Stimulated activated CD8-positive, alpha-beta memory T cell treated with anti-CD3 and anti-CD28 coated beads, Interleukin-4, amount 100 ng/mL, for 24 hours (primary cell): ENCODE data around the gene NAV2.
A peak's percentile ranks its signal among the peaks of the same experiment; 100 is the strongest.
"Not testable (repeated sequence)": the region's sequence is repeated elsewhere in the genome, so short reads cannot be mapped to it uniquely, and the experiment has no call there.

Experiments
- DNase-seq: peaks from one replicate; pipeline ENCODE4 v3.0.0-alpha.2; 2020; ENCODE audit warnings: low read depth

Gene NAV2

DNA sequence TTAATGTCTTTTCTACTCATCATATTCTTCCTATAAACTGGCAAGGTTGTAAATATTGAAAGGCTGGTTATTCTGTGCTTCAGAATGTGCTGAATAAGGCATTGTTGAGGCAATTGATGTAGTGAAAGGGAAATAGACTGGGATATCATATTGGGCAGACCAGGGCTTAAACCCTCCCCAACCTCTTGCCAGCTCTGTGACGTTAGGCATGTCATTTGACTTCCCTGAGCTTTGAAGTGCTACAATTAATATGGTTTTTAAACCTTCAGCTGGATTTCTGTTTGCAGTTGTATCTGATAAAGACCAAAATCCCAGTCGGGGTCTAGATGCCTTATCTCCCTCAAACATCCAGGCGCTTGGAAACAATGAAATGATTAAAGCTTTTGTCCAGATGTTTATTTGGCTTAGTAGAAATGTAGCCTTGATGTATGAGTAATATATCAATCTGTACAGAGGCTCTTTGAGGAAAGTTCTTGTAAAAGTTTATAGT lies 239.5 kb downstream of the NAV2 start:
- DNase-seq = no peak

DNA sequence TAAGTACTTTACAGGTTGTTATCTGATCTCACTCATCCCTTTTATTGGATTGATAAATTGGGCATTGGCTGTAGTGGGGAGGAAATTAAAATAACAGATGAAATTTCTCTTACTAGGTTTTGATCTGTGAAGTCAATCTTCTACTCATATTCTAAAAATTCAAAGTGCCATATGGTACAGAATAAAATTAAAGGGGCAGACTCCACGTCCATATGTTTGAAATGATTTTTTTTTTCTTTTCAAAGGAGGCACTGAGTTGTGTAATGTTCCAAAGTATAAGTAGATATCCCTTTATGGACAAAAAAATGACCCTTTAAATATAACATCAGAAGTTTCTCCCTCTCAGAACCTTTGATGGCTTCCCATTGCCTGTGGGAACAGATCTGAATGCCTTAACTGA lies 240.3 kb downstream of the NAV2 start:
- DNase-seq = no peak

DNA sequence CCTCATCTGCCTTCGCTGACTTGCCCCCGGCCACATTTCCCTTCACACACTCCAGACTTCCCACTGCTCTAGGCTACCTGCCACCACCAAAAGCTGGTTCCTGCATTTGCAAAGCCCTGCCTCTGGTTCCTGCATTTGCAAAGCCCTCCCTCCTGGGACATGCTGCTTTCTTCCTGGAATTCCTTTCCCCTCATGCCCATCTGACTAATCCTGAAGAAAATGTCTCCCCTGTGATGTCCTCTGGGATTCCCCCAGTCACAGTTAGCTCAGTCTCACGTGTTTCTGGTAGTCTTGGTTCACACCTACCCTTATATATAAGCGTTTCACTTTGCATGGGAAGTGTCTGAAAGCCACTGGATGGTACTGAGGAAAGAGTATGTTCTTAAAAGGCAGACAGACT lies 240.7 kb downstream of the NAV2 start:
- no peak for DNase-seq

DNA sequence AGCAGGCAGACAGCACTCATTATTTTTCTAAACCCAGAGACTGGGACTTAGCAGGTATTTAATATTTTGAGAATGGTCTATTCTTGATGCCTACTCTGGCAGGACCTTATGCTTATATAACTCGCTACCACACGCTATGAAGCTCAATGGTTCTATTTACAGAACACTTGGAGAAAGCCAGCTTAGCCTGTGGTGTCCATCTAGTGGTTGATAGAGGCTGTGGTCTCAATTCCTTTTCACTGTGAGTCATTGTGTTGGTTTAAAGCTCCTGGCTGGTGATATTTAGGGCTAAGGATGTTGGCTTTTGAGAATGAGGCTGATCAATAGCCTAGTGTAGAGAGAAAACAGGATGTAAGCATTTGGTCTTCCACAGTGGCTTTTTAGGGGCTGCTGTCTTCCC lies 241.3 kb downstream of the NAV2 start:
- no peak for DNase-seq

DNA sequence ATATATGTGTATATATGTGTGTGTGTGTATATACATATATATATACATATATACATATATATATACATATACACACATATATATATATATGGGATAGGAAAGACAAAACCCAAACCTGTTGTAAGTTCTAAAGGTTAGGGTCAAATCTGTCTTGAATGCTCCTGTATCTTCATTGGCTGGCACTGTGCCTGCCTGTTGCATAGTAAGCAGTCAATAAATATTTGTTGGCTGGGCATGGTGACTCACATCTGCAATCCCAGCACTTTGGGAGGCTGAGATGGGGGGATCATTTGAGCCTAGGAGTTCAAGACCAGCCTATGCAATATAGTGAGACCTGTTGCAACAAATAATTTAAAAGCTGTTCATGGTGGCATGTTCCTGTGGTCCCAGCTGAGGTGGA lies 242.3 kb downstream of the NAV2 start:
- no peak for DNase-seq

DNA sequence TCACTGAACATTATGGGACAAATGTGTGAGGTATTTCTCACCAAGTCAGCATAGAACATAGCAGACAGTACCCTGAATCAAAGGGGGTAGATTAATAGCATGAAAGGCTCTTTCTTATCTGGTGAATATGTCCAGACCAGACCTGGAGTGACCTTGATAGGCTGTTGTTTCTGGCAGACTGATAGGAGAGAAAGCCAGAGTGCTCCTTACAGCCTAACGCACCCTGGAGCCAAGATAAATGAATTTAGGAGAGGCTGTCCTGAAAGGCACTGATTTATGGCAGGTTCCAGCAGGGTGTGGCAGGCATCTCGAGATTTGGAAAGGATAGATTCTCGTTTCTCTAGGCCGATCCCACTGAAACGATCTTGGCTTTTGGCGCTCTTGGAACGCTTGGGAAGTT lies 243.0 kb downstream of the NAV2 start:
- DNase-seq = no peak

DNA sequence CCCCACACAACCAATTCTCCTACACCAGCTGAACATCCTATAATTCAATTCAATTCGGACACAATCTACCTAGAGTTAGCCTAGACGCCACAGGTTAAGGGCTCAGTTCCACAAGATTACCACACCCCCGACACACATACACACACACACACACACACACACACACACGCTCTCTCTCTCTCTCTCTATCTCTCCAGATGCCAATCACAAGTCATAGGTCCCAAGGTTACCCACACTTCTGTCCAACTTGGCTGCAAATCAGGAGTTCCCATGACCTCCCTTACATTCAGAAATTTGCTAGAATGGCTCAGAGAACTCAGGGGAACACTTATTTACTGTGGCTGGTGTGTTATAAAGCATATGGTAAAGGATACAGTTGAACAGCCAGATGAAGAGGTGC lies 243.6 kb downstream of the NAV2 start:
- DNase-seq = no peak

DNA sequence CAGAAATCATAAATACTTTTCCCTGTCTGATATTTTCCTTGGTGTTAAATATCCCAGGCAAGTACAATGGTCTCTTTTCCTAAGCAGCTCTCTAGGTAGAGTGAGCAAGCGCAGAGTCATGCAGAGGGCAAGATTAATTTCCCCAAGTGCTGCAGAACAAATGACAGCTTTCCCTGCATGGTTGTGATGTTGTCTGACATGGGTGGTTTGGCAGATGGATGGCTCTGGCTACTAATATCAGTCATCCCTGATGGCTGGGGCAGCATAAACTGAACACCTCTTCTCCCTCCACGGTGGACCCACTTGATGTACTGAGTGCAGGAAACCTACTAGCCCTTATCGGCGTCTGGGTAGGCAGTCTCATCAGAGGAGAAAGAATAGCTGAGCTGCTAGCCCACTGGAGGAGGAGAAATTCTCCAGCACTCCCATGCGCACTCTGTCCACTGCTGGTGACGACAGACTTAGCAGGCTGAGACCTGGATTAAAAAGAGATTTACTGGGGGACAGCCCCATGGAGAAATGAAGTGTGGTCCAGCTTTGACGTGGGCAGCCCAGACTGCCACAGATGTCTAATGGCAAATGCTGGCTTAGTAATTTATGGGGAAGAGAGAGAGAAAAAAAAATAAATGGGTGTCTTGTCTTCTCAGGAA lies 244.8 kb downstream of the NAV2 start:
- DNase-seq = no peak

DNA sequence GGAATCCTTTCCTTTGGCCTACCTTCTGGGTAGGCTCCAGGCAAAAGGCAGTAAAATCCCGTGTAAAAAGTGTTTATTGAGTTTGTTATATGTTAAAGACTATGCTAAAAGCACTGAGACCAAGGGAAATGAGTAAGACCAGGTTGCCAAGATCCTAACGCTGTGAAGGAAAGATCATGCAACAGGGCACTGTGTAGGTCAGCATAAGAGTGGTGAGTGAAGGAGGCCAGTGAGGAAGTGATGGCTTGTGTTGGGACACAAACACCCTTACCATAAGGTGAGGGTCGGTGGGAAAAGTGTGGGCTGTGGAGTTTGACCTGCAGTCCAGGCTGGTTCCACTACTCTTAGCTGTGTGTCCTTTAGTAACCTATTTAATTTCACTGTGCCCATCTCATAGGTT lies 245.6 kb downstream of the NAV2 start:
- no peak for DNase-seq

DNA sequence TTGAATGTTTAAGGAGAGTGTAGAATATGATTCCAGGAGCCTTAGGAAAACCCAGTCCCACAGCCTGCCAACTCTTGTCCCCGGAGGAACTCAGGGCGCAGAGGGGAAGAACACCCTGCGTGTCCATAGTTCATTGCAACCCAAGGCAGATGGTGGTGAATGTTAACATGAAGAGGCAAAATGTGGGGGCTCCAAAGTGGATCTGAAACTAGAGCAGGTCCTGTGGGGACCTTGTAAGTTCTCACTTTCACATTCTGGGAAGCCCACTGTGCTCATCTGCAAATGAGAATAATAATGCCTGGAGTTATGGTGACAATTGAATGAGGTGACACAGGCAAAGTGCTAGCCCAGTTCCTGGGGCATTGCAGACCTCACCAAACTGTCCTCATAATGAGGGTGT lies 246.6 kb downstream of the NAV2 start:
- no peak for DNase-seq

DNA sequence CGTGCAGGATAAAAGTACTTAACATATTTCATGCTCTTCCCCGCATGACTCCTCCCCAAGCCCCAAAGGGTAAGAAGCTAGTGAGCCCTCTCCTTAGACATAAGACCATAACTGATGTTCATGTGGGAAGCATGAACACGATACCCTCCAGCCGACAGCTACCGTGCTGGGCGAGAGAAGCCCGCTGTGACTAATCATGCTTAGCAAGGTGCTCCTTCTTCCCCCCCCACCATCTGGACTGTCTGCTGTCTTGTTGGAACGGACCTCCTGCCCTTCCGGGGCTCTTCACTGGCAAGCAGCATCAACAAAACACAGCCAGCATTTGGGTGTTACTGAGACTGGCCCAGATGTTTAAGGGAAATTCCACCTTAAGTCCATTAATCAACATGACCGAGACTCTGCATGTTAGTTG lies 247.0 kb downstream of the NAV2 start:
- no peak for DNase-seq

DNA sequence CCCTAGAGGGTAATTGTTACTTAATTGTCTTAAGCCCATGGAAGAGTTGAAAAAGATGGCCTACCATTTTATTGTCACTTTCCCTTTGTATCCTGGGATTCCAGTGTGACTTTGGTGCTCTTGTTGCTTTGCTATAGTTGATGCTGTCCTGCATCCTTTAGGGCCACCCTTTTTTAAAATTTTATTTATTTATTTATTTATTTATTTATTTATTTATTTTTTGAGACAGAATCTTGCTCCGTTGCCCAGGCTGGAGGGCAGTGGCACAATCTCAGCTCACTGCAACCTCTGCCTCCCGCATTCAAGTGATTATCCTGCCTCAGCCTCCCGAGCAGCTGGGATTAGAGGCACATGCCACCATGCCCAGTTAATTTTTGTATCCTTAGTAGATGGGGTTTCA lies 247.8 kb downstream of the NAV2 start:
- not testable (repeated sequence) for DNase-seq

DNA sequence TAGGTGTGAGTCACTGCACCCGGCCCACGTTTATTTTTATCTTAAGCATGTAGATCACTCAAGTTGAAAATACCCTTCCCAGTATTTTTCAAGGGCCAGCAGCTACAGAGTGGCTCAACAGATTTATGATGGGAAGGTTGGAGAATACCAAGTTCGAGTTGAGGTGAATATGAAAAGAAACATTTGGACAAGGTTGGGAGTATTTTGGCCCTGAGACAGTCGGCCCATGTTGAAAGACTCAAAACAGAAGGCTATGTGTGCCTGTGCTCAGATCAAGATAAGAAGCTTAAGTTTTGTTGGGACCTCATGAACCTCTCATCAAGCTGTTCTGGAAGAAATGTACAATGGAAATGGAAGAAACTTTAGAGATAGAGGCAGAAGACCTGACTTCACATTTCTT lies 248.6 kb downstream of the NAV2 start:
- DNase-seq = no peak

DNA sequence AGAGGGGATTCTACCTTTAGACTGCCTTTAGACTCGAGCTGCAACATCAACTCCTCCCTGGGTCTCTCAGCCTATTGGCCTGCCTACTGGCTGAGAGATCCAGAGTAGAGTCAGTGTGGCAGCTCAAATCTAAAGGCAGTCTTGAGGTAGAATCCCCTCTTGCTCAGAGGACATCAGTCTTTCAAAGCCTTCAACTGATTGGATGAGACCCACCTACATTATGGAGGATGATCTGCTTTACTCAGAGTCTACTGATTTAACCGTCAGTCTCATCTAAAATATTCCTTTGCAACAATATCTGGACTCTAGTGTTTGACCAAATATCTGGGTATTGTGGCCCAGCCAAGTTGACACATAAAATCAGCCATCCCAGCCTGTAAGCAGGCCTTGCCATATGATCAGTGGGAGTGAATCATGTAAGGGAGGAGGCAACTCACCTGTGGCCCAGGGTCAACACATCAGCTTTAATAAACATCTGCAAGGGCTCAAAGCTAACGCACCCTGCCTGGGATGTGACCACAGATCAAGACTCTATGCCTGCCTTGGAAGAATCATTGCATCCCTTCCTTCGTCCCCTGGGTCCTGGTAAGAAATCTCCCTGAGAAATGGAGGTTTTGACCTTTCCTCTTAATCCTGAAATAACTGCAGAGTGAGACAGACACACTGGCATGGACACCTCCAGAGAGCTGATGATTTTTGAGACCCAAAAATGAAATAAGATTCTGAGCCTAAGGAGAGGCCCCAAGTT lies 249.6 kb downstream of the NAV2 start:
- no peak for DNase-seq

DNA sequence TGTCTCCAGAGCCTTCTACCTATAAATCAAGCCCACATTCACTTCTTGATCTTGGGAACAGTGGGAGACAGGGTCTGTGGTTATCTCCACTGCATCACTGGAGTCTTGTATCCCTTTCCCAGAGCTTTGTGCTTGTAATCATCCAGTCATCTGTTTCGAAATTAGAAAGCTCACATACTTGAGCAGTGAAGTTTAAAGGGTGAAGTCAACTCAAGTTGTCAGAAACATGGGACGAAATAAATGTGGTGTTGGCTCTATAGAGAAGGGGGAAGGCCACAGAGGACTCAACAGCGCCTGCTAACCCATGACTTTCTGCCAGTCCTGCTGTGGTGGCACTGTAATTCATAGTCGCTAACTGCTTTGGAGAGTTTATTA lies 250.2 kb downstream of the NAV2 start:
- DNase-seq = no peak

DNA sequence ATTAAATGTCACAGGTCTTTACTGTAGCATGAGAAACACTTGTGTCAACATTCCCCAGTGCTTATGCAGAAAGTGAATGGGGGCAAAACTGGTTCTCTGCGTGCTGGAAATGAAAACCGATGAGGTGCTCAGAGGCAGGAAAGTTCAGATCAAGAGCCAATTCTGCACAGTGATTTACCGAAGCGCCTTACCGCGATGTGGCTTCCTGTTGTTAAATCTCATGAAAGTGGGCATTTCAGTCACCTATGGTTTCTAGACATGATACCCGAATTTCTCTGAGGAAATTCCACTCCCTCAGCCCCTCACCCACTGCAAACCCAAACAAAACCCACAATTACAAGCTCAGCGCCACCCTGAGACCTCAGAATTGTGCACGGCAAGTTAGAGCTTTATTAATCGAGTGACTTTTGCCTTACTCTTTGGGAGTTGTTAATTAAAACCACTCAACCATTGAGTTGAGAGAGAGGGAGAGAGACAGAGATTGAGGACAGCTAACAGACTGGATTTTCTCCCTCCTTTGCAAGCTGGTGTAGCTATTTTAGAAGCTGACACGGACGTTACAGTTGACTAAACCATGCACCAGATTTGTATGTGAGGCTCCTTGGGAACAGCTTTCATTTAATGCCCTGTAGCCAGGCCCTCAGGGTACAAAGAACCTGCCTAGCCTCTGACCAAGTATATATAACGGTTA lies 251.2 kb downstream of the NAV2 start:
- peak; percentile 7 for DNase-seq

DNA sequence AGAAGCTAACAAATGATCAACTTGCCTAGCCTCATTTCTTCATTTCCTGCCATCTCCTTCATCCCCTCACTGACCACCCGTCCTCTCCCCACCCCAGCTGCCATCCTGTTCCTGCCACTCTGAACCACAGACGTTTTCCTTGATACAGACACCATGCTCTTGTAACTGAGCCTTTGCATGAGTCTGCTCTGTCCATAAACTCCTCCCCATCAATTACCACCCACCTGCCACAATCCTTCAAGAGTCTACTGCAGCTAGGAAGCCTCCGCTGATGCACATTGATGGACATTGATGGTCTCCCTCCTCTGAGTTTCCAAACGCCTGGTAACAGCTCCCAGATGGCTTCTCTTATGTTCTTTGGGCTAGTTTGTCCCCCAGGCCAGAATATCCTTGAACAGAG lies 253.8 kb downstream of the NAV2 start:
- DNase-seq = no peak

DNA sequence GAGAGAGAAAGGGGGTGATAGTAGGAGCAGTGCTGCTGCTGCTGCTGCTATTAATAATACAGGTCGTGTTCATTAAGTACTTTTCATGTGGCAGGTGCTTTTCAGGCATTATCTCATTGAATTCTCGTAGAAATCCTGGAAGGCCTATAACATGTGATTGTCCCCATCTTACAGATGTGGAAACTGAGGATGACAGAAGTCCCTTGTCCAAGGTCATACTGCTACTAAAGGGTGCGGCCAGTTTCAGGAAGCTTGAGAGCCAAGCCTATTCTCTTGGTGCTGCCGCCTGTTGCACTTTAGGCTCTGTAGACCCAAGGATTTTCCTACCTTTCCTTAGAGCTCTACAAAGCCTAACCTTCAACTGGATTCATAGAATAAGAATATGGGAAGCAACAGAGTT lies 254.3 kb downstream of the NAV2 start:
- DNase-seq = no peak

DNA sequence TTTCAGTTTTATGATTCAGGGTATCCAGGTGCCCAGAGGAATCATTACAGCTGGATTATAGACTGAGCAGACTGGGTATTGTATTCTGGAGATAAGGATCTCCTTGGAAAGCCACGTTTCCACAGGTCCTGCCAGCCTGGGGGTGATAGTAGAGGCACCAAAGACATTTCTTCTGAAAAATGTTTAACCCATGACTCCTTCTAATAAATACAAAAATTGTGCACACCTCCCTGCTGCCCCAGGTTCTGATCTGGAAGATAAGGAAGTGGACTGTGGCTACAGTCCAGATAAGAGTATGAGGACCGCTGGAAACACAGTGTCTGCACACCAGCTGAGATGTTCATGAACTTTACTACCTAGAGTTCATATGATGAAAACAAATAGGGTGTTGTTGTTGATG lies 255.2 kb downstream of the NAV2 start:
- no peak for DNase-seq

DNA sequence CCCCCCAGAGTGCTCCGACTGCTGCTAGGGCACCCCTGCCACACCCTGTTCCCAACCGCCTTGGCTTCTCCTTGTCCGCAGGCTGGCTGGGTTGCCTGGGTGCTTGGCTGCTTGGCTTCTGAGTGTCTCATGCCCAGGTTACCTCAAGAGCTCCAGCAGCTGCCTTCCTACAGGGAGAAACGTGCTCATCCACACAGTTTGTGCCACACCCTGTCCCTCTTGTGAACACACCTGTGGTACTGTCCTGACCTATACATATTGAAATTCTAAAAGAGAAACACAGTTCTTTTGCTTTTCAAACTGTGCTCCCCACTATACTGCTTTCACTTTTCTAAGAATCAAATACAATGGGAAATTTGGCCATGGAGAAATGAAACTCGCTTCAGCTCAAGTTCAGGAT lies 256.2 kb downstream of the NAV2 start:
- DNase-seq = no peak

DNA sequence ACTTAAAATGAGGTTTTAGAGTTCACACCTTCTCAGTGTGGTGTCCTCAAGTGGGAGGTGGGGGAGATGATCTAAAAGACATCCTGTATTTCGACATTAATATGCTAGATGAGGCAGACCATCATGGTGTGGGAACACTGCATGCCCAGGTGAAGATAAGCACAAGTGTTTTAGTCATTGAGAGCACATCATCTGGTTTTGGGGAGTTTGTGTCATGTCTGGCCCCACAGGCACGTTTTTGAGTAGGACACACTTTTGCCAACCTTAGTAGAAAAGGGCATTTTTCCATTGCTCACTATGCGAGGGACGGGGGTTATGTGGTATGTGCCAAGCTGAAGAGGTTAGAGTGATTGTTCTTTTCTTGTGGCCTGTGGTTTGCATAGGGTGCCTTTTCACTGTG lies 258.3 kb downstream of the NAV2 start:
- DNase-seq = peak; percentile 24

DNA sequence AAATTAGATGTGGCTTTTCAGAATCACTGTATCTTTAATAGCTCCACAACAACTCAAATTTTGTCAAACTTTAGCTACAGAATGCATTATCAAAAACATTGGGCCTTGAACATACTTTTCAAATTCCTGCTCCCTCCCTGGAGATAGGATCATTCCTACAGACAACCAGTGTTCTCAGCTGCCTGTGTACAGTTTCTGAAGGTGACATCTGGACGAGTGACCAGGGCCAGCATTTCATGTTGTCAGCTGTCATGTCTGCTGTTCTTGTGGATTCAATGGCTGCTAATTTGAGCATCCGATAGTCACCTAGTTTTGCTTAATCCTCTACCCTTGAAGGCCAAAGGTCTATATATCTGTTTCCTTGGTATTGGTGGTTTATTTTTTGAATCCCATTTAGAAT lies 259.5 kb downstream of the NAV2 start:
- no peak for DNase-seq

DNA sequence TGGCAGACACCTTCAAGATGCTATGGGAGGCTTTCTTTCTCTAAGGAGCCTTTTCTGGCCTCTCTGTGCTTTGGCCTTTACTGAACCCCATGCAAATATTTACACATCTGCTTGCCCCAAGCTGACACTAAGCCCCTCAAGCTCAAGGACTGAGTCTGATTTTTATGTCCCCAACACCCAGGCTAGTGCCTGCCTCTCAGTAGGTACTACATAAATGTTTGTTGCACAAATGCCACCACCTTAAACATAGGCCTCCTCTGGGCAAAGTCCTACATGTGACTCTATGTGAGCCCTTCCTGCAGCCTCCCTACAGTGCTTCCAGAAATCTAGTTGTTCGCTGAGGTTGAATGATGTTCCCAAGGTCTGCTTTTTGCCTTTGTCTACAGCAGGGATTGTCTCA lies 260.0 kb downstream of the NAV2 start:
- no peak for DNase-seq
